A204.1 (cell line): ENCODE results near the gene TANC1.

Experiments used
- FAIRE-seq: peaks from 2 replicates; lab custom pipeline; 2012; peaks lifted over from hg19 to GRCh38; lab: Jason Lieb, UNC

The TANC1 gene

DNA sequence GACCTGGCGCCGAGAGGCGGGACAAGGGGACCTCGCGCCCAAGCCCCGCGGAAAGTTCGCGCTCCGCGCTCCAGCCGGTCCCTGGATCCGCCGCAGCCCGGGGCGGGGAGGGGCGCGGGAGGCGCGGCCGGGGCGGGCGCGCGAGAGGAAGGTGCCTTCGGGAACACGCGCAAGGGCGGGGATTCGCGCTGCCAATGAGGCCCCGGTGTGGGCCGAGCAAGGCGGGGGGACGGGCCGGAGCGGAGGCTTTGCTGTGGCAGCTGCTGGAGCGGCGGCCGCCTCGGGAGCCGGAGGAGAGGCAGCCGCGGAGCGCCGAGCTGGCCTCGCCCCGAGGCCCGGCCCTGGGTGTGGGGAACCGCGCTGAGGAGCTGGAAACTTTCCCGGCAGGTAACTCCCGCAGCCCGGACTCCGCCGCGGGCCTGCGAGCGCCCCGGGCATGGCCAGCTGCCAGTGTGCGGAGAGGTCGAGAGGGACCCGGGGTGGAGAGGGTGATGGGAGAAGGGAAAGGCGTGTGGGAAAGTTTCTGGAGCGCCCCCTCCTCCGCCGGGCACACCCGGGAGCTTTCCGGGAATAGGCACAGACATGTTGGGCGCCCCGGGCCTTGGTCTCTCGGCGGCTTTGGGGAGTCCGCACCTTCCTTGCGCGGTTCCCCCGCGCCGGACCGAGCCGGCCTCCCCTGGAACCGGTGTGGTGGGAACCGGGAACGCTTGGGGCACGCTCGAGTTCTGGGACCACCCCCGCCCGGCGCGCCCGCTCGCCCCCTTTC is at the start of gene TANC1:
Gene TANC1 (plus strand): TSS at position 245 of the 766 bp plus-strand sequence. CDS start 97,271 bp downstream, outside the sequence.
- no peak for FAIRE-seq

GRCh38 chr2:158921599-158922408 is 46.6 kb upstream of the TANC1 start:
- no peak for FAIRE-seq

DNA sequence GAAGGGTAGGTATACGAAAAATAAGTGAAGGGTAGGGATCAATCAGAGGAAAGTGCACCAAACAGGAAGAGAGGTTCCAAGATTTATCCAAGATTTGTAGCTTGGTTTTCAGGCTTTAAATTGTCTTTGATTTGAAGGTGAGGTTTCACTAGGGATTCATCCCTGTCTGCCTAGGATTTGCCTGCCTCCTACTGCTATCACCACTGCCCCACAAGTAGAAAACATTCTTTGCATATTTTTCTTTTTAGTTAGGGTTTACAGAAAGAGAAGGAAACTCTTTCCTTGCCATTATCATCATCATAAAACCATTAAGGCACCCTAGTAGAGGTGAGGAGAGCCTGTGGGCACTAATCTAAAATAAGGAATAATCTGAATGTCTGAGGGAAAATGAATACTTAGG is 45.8 kb upstream of the TANC1 start:
- no peak for FAIRE-seq

GRCh38 chr2:158923180-158923594 is 45.3 kb upstream of the TANC1 start:
- FAIRE-seq: no peak

GRCh38 chr2:158923641-158924040 is 44.8 kb upstream of the TANC1 start:
- FAIRE-seq: no peak

DNA sequence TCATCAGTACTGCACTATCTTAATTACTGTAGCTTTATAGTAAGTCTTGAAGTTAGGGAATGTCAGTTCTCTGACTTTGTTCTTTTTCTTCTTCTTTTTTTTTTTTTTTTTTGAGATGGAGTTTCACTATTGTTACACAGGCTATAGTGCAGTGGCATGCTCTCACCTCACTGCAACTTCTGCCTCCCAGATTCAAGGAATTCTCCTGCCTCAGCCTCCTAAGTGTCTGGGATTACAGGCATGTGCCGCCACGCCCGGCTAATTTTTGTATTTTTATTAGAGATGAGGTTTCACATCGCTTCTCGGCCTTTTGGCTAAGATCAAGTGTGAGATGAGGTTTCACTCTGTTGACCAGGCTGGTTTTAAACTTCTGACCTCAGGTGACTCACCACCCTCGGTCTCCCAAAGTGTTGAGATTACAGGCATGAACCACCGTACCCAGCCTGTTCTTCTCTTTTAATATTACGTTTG is 41.9 kb upstream of the TANC1 start:
- FAIRE-seq: no peak

GRCh38 chr2:158928515-158928914 is 39.9 kb upstream of the TANC1 start:
- FAIRE-seq: no peak

GRCh38 chr2:158928965-158929364 is 39.5 kb upstream of the TANC1 start:
- FAIRE-seq: no peak

DNA sequence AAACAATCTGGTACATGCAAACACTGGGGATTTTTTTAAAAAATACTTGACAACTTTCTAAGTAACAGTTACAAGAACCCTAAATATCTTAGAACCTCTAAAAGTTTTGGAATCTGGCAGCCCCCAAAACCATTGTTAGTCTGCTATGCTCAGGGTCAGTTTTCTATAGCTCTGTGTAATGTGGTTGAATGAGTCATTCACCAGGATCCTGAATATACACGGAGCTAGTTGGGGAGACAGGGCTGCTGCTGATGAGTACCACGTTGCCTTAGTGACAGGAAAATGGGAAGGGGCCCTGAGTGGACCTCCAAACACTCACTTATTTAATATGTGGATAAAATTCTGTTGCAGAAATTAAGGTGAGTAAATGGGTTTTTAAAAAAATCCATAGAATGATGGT is 36.9 kb upstream of the TANC1 start:
- no peak for FAIRE-seq

DNA sequence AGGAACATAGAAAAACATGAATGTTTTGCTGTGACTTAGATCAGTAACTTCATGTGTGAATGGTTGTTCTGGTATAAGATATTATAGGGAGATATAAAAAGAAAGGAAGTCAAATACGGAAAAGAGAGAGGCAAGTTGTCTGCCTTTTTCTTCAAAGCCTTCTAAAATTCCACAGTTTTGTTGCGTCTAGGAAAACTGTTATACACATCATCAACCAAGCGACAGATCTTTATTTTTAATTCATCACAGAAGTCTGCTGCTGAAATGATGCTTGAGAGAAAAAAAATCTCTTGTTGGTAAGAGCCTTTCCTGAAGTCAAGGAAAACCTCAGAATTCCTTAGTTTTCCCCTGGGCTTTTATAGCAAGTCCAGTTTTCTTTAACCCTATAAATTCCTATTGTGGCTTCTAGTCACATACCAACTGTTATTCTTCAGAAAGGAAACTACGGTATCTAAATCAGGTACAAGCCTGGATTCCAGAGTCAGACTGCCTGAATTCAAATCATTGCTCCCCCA is 36.3 kb upstream of the TANC1 start:
- FAIRE-seq: no peak

GRCh38 chr2:158934170-158934569 is 34.3 kb upstream of the TANC1 start:
- FAIRE-seq: no peak

DNA sequence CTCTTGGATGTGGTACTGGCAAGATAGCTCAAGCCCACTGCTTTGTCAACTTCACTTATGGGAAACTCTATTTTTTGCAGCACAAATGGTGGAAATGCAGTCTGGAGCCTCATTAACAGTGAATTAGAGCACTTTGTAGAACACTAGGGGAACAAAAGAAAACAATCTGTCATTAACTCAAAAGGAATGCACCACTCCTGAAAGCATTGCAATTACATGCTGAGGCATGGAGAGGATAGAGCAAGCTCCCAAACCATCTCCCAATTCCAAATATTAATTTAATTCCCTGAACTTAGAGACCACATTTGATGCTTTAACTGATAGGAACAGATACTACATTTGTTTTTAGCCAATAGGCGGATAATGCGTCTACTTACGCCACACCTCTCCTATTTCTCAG is 32.8 kb upstream of the TANC1 start:
- FAIRE-seq: no peak

- FAIRE-seq: no peak
Measured at GRCh38 chr2:158936978-158937377, 31.5 kb upstream of the TANC1 start.

GRCh38 chr2:158940356-158940755 is 28.1 kb upstream of the TANC1 start:
- FAIRE-seq: no peak

GRCh38 chr2:158943973-158944372 is 24.5 kb upstream of the TANC1 start:
- no peak for FAIRE-seq

- FAIRE-seq: no peak
Measured at GRCh38 chr2:158948964-158949699, 19.3 kb upstream of the TANC1 start.

- no peak for FAIRE-seq
Measured at GRCh38 chr2:158953454-158953853, 15.0 kb upstream of the TANC1 start.

DNA sequence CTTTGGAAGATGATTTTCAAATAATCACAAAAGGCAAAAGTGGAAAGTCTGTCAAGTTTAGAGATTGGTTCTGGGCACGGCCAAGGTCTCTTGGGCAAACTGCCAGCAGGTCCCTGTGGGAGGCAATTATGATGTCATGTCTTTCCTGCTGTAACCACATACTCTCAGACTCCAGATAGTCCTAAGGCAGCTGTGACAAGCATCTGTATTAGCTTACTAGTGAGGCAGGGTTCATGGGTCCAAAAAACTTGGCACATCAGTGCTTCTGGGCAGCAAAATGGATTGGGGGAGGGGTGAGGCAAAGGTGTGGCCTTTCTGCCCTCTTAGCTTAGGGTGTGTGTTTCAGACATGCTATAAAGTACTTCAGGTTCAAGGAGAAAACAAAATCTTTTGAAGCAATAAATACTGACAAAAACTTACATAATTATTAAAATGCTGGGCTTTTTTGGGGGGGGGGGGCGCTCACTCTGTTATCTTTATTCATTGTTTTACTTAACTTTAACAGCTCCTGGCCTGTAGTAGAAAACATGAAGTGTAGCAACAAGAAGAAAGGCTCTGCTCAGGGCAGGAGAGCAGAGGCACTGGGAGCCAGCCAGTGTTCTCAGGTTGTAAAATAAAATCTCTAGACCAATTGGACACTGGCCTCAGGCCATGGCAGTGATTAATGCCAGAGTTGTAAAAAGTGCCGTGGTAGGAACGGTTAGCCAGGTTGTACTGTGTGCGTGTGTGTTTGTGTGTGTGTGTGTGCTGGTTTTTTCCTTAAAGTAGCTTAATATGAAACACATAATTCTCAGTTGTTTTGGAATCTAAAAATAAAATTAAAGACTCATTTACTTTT is 14.3 kb upstream of the TANC1 start:
- FAIRE-seq: no peak

GRCh38 chr2:158955842-158956365 is 12.5 kb upstream of the TANC1 start:
- no peak for FAIRE-seq

- no peak for FAIRE-seq
Measured at GRCh38 chr2:158958365-158958764, 10.1 kb upstream of the TANC1 start.

DNA sequence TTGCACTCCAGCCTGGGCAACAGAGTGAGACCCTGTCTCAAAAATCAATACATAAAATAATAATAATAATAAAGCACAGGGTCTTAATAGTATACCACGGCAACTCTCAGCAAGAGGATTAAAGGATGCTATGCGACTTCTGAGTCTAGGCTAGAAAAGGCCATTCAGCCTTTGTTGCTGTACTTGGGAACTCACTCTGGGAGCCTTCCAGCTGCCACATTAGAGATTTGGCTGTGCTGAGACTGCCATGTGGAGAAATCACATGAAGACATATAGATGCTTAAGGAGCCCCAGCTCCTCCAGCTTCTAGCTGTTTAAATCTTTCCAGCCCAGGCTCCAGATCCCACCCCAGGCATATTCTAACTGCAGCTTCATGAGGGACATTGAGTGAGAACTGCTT is 8.2 kb upstream of the TANC1 start:
- no peak for FAIRE-seq
